Choroid plexus epithelial cell (primary cell): ENCODE results near the gene THOC6.

ENCODE experiments used
- DNase-seq: peaks from one replicate; pipeline ENCODE4 v3.0.0-alpha.2; 2010; ENCODE audit warnings: low read depth
- H3K4me3 ChIP-seq: 2 replicates; pipeline ENCODE4 v1.5.1; 2011; ENCODE audit warnings: low read depth, mild to moderate bottlenecking, control low read depth, low read length, moderate library complexity
- TF ChIP-seq, protein P1 (sequence below): conservative IDR thresholded peaks from 2 replicates; pipeline ENCODE4 v1.5.1; 2011; ENCODE audit warnings: low read depth, mild to moderate bottlenecking, control low read depth, inconsistent platforms, low read length, moderate library complexity

The THOC6 gene

DNA sequence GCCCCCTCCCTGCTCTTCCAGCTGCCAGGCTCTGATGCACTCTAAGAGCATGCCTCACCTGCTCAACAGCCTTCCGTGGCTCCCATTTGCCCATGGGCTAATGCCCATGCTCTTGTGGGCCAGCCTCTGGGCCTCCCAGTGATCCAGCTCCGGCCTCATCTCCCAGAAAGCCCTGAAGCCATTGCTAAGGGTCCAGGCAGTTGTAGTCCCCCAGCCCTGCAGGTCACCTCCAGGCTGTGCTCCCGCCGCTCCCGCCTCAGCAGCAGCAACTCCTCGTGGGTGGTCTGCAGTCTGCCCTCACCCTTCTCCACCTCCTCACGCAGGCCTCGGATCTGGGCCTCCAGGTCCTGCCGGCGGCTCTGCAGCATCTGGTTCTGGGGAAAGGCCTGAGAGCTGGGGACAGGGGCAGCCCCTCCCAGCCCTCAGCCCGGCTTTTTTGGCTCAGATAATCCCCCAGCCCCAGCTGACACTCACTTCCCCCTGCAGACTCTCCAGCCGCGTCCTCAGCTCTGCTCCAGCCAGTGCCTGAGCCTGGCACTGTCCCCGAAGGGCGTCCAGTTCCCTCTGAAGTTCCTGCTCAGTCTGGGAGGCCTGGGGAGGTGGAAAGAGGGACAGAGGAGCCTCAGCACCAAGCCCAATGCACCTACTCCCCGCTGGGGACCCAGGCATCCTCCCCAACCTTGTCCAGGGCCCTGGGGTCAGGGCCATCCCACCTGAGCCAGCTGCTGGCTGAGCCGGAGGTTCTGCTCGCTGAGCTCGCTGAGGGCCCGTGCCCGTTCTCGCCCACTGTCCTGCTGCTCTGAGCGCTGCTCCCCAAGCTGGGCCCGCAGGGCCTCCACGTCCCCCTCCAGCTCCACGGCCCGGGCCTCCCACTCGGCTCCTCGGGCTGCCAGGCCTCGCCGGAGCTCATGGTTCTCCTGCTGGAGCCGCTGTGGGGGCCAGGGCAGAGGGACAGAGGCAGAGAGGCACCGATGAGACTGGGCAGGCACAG is 6.7 kb downstream of the THOC6 start:
- TF ChIP-seq, protein P1, sequence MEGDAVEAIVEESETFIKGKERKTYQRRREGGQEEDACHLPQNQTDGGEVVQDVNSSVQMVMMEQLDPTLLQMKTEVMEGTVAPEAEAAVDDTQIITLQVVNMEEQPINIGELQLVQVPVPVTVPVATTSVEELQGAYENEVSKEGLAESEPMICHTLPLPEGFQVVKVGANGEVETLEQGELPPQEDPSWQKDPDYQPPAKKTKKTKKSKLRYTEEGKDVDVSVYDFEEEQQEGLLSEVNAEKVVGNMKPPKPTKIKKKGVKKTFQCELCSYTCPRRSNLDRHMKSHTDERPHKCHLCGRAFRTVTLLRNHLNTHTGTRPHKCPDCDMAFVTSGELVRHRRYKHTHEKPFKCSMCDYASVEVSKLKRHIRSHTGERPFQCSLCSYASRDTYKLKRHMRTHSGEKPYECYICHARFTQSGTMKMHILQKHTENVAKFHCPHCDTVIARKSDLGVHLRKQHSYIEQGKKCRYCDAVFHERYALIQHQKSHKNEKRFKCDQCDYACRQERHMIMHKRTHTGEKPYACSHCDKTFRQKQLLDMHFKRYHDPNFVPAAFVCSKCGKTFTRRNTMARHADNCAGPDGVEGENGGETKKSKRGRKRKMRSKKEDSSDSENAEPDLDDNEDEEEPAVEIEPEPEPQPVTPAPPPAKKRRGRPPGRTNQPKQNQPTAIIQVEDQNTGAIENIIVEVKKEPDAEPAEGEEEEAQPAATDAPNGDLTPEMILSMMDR, result no peak
- no peak for DNase-seq
- no peak overlapping the region for H3K4me3 ChIP-seq

DNA sequence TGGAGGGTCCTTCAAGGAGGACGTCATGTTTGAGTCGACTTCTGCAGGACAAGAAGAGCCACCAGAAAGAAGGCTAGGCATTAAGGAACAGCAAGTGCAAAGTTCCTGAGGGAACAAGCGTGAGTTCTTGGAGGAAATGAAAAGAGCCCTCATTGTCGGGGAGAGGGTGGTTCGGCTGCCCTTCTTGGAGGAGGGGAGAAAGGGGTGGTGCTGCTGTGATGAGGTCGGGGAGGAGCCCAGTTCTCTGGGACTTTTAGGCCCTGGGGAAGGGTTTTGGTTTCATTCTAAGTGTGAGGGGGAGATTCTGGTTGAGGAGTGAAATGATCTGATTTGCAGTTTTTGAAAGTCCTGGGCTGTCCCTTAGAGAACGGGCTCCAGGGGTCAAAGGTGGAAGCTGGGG is 8.8 kb downstream of the THOC6 start:
- no peak overlapping the region for H3K4me3 ChIP-seq
- DNase-seq, result no peak
- TF ChIP-seq, protein P1, result no peak

DNA sequence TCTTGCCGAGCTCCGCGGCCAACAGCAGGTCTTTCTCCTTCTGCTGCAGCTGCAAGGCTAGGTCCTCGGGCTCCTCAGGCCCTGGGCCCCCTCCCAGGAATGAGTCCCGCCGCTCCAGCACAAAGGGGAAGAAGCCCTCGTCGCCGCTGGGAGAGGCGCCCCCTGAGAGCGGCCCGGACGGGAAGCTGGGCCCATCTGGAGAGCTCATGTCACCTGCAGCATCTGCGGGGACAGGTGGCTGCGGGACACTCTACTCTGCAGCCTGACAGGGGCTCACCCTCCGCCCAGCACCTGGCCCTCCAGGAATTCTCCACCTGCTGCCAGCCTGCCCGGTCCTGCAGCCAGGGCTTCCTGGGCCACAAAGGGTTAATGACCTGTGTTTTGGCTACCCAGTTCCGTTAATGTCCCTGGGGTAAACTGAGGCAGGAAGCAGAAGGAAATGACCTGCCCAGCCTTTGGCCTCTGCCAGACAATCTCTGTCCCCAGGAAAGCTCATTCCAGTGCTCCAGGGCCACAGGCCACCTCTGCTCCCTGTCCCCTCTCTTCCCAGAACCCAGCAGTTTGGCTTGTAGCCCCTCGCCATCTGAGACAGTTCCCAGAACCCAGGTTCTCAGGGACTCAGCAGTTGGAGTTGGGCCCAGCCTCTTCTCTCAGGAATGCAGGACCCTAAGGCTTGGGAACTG is 11.6 kb downstream of the THOC6 start:
- no peak for DNase-seq
- no peak overlapping the region for H3K4me3 ChIP-seq
- TF ChIP-seq, protein P1, result no peak

DNA sequence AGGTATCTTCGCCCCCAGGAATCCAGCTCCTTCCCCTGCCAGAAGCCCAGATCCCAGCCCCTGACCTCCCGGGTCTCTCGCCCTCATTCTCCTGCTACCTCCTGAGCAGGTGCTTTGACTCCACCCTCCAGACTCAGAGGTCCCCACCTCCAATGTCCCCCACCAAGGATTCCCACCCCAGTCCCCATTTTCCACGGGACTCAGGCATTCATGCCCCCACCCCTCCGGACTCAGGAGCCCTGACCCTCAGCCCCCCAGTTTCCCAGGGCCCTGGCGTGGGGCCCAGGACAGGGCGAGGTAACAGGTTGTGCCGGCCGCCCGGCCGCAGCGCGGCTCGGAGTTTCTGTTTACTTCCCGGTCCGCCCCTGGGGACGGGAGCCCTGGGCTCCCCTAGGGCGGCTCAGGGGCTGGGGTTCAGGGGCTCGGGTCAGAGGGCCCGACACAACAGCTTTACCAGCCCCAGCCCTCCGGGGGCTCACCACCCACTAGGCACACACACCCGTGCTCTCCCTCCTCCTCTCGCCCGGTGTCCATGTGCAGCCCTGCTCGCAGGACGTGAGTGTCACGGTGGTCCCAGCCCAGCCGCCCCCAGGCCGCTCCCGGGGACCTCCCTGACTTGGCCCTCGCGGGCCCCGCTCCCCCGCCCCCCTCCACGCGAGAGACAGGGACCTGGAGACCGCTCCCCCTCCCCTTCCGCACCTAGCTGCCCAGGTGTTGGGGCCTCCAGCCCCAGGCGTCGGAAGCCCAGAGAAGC is 12.3 kb downstream of the THOC6 start:
- TF ChIP-seq, protein P1, result no peak
- DNase-seq, result no peak
- no peak overlapping the region for H3K4me3 ChIP-seq

DNA sequence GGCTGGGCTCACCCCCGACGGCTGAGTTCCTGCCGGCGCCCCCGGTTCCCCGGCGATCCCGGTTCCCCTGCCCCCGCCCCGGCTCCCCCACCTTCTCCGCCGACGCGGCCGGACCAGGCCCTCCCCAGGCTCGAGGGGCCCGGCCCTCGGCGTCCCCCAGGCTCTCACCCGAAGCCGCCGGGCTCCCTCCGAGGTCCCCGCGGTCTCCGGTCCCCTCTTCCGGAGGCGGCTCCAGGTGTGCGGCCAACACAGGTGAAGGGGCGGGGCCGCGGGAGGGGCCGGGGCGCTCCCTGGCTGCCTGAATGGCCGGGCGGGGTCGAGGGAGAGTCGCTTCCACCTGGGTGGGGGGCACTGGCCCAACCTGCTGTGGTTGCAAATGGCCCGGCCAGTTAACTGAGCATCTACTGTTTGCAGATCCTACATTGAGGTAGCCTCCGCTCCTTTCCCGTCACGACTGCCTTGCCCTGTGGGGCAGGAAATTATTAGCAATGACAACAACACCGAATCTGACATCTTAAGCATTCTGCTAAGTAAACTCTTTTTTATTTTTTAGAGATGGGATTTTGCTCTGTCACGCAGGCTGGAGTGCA is 13.0 kb downstream of the THOC6 start, which contains the start of gene BICDL2:
Gene BICDL2, minus strand, starts transcription at position 219 of the 590 bp plus-strand sequence. CDS start 1,448 bp downstream, outside the sequence.
- no peak for DNase-seq
- TF ChIP-seq, protein P1, result no peak
- H3K4me3 ChIP-seq, result no peak within 1 kb of the TSS

DNA sequence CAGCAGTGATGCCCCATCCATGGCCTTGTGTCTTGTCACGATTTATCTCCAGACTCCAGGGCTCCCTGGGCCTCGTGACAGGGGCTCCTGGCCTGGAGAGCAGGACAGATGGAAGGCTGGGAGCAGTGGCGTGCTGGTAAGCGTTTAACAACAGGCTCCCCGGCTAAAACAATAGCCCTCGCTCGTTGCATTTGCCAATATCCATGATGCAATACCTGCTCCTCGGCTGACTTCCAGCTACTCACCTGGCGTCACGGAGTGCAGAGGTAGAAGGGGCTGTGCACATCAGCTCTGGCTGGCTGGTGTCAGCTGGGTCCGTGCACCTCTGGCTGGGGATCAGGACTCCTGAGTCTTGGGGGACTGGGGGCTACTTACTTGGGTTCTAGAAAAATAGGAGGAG is 14.4 kb downstream of the THOC6 start:
- no peak for DNase-seq
- TF ChIP-seq, protein P1, result no peak
- H3K4me3 ChIP-seq, result no peak overlapping the region
